ENCODE data around the gene VAMP5.

DNA sequence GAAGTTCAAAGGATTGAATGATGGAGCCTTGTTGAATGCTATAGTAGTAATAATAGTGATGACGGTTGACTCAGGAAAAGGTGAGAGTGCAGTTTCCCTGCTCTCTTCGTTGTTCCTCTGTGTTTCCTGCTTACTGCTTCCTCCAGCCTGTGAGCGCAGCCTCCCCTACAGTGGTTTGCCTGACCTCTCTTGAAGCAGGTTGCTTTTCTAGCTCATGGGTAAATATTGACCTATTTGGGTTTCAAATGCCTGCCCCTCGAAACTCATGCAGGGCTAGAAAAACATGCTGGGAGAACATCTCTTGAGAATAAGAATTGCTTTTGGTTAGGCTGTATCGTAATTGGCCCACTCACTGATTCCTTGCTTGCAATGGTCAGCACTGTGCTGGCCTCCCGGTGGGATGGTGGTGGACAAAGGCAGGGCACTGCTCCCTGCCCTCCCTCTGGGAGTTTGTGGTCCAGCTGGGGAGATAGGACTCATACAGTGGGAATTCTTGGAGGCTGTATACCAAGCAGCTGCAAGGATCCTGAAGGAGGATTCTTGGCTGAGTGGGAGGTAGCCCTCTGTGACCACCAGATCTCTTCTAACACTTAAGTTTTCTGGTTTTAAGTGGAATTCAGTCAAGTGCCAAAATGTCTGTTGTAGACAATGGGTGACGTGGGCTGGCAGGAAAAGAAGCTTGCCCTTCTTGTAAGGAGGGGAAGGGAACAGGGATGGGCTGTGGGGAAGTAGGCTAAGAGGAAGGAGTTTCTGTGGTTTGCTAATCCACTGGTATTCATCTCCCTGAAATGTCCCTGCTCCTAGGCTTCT is 6.0 kb downstream of the VAMP5 start:
- TF ChIP-seq POU2F2 (IDR thresholded peaks at IDR 0.05; ENCODE audit: borderline replicate concordance, low read depth, low read length) (no peak), BRCA1 (IDR thresholded peaks at IDR 0.05; ENCODE audit: low read depth, low read length) (no peak), ATF7 (IDR thresholded peaks at IDR 0.05; ENCODE audit: low read depth) (no peak), SP1 (IDR thresholded peaks at IDR 0.05; ENCODE audit: low read depth, low read length) (no peak), EZH2 (IDR thresholded peaks at IDR 0.05; ENCODE audit: borderline replicate concordance, control insufficient read depth, low read depth, low read length) (no peak), YBX1 (IDR thresholded peaks at IDR 0.05) (no peak), CHD1 (IDR thresholded peaks at IDR 0.05; ENCODE audit: low read depth, low read length) (no peak), ZZZ3 (IDR thresholded peaks at IDR 0.05; ENCODE audit: control insufficient read depth, insufficient read length, low read depth) (no peak)
- TF ChIP-seq, protein P1, sequence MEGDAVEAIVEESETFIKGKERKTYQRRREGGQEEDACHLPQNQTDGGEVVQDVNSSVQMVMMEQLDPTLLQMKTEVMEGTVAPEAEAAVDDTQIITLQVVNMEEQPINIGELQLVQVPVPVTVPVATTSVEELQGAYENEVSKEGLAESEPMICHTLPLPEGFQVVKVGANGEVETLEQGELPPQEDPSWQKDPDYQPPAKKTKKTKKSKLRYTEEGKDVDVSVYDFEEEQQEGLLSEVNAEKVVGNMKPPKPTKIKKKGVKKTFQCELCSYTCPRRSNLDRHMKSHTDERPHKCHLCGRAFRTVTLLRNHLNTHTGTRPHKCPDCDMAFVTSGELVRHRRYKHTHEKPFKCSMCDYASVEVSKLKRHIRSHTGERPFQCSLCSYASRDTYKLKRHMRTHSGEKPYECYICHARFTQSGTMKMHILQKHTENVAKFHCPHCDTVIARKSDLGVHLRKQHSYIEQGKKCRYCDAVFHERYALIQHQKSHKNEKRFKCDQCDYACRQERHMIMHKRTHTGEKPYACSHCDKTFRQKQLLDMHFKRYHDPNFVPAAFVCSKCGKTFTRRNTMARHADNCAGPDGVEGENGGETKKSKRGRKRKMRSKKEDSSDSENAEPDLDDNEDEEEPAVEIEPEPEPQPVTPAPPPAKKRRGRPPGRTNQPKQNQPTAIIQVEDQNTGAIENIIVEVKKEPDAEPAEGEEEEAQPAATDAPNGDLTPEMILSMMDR (IDR thresholded peaks at IDR 0.05 in 2 of 3, conservative IDR thresholded peaks at IDR 0.05 in 1 of 3; ENCODE audit: control insufficient read depth in 2 of 3, extremely low read depth in 1 of 3, insufficient read depth in 1 of 3, low read depth in 3 of 3, low read length in 3 of 3): no peak

Measured in GM12878 (cell line).